ENCODE data around the gene SUPT5H. TPM values are rescaled to one million over a fixed set of nuclear protein-coding genes. Genes with fewer than 3 reads are reported as not detected.

The SUPT5H gene
- total and polyA plus RNA-seq, 9 donors = 51.4 to 163 (median 101) TPM

- TF ChIP-seq POLR2A (IDR thresholded peaks at IDR 0.05) = no peak
- no peak for TF ChIP-seq CTCF (IDR thresholded peaks at IDR 0.05)
- TF ChIP-seq EP300 (IDR thresholded peaks at IDR 0.05) = no peak
- peaks cover 4% of the 10 kb centered on the region for H3K27me3 ChIP-seq
- no peaks in the 10 kb centered on the region for H3K4me1 ChIP-seq (ENCODE audit: insufficient read depth)
- no peak for DNase-seq
- no peaks in the 10 kb centered on the region for H3K36me3 ChIP-seq
- 72 to 81% (median 72%) methylated on average over 8 of the region's 8 CpGs for WGBS, 3 donors
- H3K27ac ChIP-seq = no peak overlapping the region
- no peak overlapping the region for H3K4me3 ChIP-seq
- H3K9me3 ChIP-seq = no peaks in the 10 kb centered on the region
- intact Hi-C loops (cut with DNase I) = no loop called here
Observed at GRCh38 chr19:39499932-39500331, 54.5 kb downstream of the SUPT5H start.

- WGBS, 3 donors = 37 to 49% (median 42%) methylated on average over 4 of the region's 4 CpGs
- DNase-seq = no peak
- Histone ChIP-seq H3K9me3 (no peaks in the 10 kb centered on the region), H3K4me1 (ENCODE audit: insufficient read depth) (no peaks in the 10 kb centered on the region), H3K27me3 (peaks cover 4% of the 10 kb centered on the region), H3K4me3 (no peak overlapping the region), H3K36me3 (no peaks in the 10 kb centered on the region), H3K27ac (no peak overlapping the region)
- TF ChIP-seq CTCF (IDR thresholded peaks at IDR 0.05) (no peak), EP300 (IDR thresholded peaks at IDR 0.05) (no peak), POLR2A (IDR thresholded peaks at IDR 0.05) (no peak)
- intact Hi-C loops (cut with DNase I) = no loop called here
Observed at GRCh38 chr19:39500543-39500942, 55.2 kb downstream of the SUPT5H start.

- 70 to 74% (median 73%) methylated on average over 5 of the region's 5 CpGs for WGBS, 3 donors
- no peaks in the 10 kb centered on the region for H3K36me3 ChIP-seq
- H3K27ac ChIP-seq = no peak overlapping the region
- no peaks in the 10 kb centered on the region for H3K4me1 ChIP-seq (ENCODE audit: insufficient read depth)
- no peak overlapping the region for H3K4me3 ChIP-seq
- no peak for TF ChIP-seq CTCF (IDR thresholded peaks at IDR 0.05)
- TF ChIP-seq POLR2A (IDR thresholded peaks at IDR 0.05) = no peak
- TF ChIP-seq EP300 (IDR thresholded peaks at IDR 0.05) = no peak
- H3K9me3 ChIP-seq = no peaks in the 10 kb centered on the region
- peaks cover 4% of the 10 kb centered on the region for H3K27me3 ChIP-seq
- no peak for DNase-seq
- intact Hi-C loops (cut with DNase I) = no loop called here
Observed at GRCh38 chr19:39501340-39501739, 56.0 kb downstream of the SUPT5H start.

- Histone ChIP-seq H3K4me3 (no peak overlapping the region), H3K9me3 (no peaks in the 10 kb centered on the region), H3K27ac (no peak overlapping the region), H3K36me3 (no peaks in the 10 kb centered on the region), H3K27me3 (peaks cover under 1% of the 10 kb centered on the region), H3K4me1 (ENCODE audit: insufficient read depth) (peaks cover 9% of the 10 kb centered on the region)
- WGBS, 3 donors = 10 to 13% (median 12%) methylated on average over 68 to 69 of the region's 69 CpGs
- DNase-seq = peak; percentile 18 to 67 (median 55)
- TF ChIP-seq EP300 (IDR thresholded peaks at IDR 0.05) (no peak), POLR2A (IDR thresholded peaks at IDR 0.05) (no peak), CTCF (IDR thresholded peaks at IDR 0.05) (peak; percentile 38 to 66 (median 63))
- intact Hi-C loops (cut with DNase I) = loop anchor here in 1 of 4 donors (2.0 kb wide), 1 partner anchor 22 kb away; no protein-coding TSS in a partner anchor
Observed at GRCh38 chr19:39502640-39503417, 57.4 kb downstream of the SUPT5H start.

All from ovary (tissue), 9 donors.